HL-60 (cell line): ENCODE results near the gene SLC22A1.

Experiments
- CTCF ChIP-seq: IDR thresholded peaks from one replicate; pipeline ENCODE4 v1.5.1; 2011; ENCODE audit warnings: low read length, control low read depth, inconsistent platforms; ENCODE audit not compliant: insufficient read depth
- POLR2AphosphoS5 ChIP-seq: IDR thresholded peaks from 2 replicates; pipeline ENCODE4 v1.6.1; 2012; ENCODE audit warnings: low read depth
- REST ChIP-seq: IDR thresholded peaks from 2 replicates; pipeline ENCODE4 v1.6.1; 2012; ENCODE audit warnings: low read depth; ENCODE audit not compliant: insufficient replicate concordance
- SPI1 ChIP-seq: IDR thresholded peaks from 2 replicates; pipeline ENCODE4 v1.6.1; 2012; ENCODE audit warnings: low read depth, mild to moderate bottlenecking, borderline replicate concordance

- TF ChIP-seq SPI1 (no peak), CTCF (no peak), POLR2AphosphoS5 (no peak), REST (no peak)
These were observed 13.5 kb upstream of the SLC22A1 start for GRCh38 chr6:160108077-160108476.
